Measurements from ENCODE around the gene DPP6. TPM values are rescaled to one million over a fixed set of nuclear protein-coding genes. Genes with fewer than 3 reads are reported as not detected.

DPP6 gene
- total and polyA plus RNA-seq, 2 of the 8 experiments (the other 6 are each of a cell fraction or from before 2014, with no cell fraction given), result 4.7 to 6.8 TPM

DNA sequence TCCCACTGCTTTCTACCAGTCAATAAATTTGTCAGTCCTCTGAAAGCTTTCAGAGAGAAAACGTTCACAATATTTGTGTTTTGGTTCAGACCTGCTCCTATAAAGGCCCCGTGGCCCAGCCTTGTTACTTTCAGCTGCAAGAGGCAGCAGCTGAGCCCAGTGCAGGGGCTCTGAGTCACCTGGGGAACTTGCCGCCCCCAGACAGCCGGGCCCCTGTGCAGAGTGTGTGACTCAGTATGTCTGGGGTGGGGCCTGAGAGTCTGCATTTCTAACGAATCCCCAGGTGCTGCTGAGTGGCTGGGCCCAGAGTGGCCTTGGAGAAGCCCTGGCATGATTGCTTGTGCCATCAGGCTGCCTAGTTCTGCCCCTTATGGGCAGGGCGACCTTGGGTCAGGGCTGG, 647.2 kb downstream of the DPP6 start (continued):
- TF ChIP-seq GABPA (IDR thresholded peaks at IDR 0.05; ENCODE audit: borderline replicate concordance, insufficient read depth, low read length) (no peak), POU5F1 (IDR thresholded peaks at IDR 0.05; ENCODE audit: low read depth, low read length) (no peak), TCF12 (IDR thresholded peaks at IDR 0.05; ENCODE audit: low read depth, low read length) (no peak)
- TF ChIP-seq, protein P1, sequence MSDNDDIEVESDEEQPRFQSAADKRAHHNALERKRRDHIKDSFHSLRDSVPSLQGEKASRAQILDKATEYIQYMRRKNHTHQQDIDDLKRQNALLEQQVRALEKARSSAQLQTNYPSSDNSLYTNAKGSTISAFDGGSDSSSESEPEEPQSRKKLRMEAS (IDR thresholded peaks at IDR 0.05), result no peak
- TF ChIP-seq, protein P2, sequence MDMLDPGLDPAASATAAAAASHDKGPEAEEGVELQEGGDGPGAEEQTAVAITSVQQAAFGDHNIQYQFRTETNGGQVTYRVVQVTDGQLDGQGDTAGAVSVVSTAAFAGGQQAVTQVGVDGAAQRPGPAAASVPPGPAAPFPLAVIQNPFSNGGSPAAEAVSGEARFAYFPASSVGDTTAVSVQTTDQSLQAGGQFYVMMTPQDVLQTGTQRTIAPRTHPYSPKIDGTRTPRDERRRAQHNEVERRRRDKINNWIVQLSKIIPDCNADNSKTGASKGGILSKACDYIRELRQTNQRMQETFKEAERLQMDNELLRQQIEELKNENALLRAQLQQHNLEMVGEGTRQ (IDR thresholded peaks at IDR 0.05; ENCODE audit: low read length), result no peak
- TF ChIP-seq, protein P3, sequence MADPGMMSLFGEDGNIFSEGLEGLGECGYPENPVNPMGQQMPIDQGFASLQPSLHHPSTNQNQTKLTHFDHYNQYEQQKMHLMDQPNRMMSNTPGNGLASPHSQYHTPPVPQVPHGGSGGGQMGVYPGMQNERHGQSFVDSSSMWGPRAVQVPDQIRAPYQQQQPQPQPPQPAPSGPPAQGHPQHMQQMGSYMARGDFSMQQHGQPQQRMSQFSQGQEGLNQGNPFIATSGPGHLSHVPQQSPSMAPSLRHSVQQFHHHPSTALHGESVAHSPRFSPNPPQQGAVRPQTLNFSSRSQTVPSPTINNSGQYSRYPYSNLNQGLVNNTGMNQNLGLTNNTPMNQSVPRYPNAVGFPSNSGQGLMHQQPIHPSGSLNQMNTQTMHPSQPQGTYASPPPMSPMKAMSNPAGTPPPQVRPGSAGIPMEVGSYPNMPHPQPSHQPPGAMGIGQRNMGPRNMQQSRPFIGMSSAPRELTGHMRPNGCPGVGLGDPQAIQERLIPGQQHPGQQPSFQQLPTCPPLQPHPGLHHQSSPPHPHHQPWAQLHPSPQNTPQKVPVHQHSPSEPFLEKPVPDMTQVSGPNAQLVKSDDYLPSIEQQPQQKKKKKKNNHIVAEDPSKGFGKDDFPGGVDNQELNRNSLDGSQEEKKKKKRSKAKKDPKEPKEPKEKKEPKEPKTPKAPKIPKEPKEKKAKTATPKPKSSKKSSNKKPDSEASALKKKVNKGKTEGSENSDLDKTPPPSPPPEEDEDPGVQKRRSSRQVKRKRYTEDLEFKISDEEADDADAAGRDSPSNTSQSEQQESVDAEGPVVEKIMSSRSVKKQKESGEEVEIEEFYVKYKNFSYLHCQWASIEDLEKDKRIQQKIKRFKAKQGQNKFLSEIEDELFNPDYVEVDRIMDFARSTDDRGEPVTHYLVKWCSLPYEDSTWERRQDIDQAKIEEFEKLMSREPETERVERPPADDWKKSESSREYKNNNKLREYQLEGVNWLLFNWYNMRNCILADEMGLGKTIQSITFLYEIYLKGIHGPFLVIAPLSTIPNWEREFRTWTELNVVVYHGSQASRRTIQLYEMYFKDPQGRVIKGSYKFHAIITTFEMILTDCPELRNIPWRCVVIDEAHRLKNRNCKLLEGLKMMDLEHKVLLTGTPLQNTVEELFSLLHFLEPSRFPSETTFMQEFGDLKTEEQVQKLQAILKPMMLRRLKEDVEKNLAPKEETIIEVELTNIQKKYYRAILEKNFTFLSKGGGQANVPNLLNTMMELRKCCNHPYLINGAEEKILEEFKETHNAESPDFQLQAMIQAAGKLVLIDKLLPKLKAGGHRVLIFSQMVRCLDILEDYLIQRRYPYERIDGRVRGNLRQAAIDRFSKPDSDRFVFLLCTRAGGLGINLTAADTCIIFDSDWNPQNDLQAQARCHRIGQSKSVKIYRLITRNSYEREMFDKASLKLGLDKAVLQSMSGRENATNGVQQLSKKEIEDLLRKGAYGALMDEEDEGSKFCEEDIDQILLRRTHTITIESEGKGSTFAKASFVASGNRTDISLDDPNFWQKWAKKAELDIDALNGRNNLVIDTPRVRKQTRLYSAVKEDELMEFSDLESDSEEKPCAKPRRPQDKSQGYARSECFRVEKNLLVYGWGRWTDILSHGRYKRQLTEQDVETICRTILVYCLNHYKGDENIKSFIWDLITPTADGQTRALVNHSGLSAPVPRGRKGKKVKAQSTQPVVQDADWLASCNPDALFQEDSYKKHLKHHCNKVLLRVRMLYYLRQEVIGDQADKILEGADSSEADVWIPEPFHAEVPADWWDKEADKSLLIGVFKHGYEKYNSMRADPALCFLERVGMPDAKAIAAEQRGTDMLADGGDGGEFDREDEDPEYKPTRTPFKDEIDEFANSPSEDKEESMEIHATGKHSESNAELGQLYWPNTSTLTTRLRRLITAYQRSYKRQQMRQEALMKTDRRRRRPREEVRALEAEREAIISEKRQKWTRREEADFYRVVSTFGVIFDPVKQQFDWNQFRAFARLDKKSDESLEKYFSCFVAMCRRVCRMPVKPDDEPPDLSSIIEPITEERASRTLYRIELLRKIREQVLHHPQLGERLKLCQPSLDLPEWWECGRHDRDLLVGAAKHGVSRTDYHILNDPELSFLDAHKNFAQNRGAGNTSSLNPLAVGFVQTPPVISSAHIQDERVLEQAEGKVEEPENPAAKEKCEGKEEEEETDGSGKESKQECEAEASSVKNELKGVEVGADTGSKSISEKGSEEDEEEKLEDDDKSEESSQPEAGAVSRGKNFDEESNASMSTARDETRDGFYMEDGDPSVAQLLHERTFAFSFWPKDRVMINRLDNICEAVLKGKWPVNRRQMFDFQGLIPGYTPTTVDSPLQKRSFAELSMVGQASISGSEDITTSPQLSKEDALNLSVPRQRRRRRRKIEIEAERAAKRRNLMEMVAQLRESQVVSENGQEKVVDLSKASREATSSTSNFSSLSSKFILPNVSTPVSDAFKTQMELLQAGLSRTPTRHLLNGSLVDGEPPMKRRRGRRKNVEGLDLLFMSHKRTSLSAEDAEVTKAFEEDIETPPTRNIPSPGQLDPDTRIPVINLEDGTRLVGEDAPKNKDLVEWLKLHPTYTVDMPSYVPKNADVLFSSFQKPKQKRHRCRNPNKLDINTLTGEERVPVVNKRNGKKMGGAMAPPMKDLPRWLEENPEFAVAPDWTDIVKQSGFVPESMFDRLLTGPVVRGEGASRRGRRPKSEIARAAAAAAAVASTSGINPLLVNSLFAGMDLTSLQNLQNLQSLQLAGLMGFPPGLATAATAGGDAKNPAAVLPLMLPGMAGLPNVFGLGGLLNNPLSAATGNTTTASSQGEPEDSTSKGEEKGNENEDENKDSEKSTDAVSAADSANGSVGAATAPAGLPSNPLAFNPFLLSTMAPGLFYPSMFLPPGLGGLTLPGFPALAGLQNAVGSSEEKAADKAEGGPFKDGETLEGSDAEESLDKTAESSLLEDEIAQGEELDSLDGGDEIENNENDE (IDR thresholded peaks at IDR 0.05; ENCODE audit: insufficient replicate concordance, low read length), result no peak
